Chondrocyte (in vitro differentiated cells): ENCODE measurements around the gene YTHDF1. TPM values are rescaled to one million over a fixed set of nuclear protein-coding genes. Genes with fewer than 3 reads are reported as not detected.
A peak's percentile ranks its signal among the peaks of the same experiment; 100 is the strongest.

ENCODE experiments used
- DNase-seq: peaks from one replicate; pipeline ENCODE4 v3.0.0; 2021; ENCODE audit warnings: mixed read lengths, low spot score
- H3K27ac Mint-ChIP-seq: one replicate; pipeline ENCODE4 v1.8.0; 2021; ENCODE audit warnings: mild to moderate bottlenecking, moderate library complexity, mixed read lengths; ENCODE audit not compliant: unreplicated experiment
- H3K27me3 Mint-ChIP-seq: 2 replicates; pipeline ENCODE4 v1.8.0; 2021; ENCODE audit warnings: low read depth, mixed read lengths
- H3K36me3 Mint-ChIP-seq: 2 replicates; pipeline ENCODE4 v1.8.0; 2021; ENCODE audit warnings: low read depth, mixed read lengths
- H3K4me1 Mint-ChIP-seq: 2 replicates; pipeline ENCODE4 v1.8.0; 2021; ENCODE audit warnings: low read depth, mild to moderate bottlenecking, mixed read lengths
- H3K4me3 Mint-ChIP-seq: one replicate; pipeline ENCODE4 v1.8.0; 2021; ENCODE audit warnings: mild to moderate bottlenecking, moderate library complexity, mixed read lengths; ENCODE audit not compliant: unreplicated experiment
- H3K9me3 Mint-ChIP-seq: 2 replicates; pipeline ENCODE4 v1.8.0; 2021; ENCODE audit warnings: low read depth, mixed read lengths
- microRNA-seq: library from miRNA; unstranded; fragments of <30 nt; microRNA quantifications from one replicate; pipeline ENCODE4 v1.2.0, GENCODE V29; 2020; ENCODE audit warnings: borderline number of aligned reads
- total RNA-seq: library from RNA; stranded (reverse); gene quantifications from 3 replicates; pipeline ENCODE4 v1.2.1, GENCODE V29; 2021
- TF ChIP-seq, protein P1 (sequence below): fragments of 200-600 bp; sonication (generic); IDR thresholded peaks from 2 replicates; pipeline ENCODE4 v1.5.0; 2021; ENCODE audit warnings: antibody characterized with exemption, mild to moderate bottlenecking, moderate library complexity

The YTHDF1 gene
- total RNA-seq, 1 donor from 2014 or later: 39.1 TPM

DNA sequence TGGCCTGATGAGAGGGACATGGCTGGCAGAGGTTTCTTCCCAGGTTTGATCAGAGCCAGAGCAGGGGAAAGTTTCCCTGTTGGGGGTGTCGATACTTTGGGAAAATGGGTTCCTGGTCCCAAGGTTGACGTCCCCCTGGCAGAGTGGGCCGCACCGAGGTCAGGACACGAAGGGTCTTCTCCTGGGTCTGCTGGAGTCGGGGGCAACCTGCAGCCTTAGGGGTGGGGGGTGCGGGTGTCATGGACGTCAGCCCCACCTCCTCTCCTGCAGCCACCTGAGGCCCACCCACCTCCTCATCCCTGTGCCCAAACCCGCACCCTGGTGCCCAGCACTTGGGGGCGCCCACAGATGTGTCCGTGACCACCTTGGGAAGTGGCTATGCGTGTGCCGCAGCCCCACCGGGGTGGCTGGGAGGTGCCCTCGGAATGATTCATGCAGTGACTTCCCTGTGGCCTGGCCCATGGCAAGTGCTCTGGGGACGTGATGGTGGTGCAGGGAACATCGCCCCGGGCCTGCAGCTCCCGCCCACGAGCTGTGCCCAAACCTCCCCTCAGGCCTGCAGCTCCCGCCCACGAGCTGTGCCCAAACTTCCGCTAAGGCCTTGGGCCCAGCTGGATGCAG, 64.9 kb downstream of the YTHDF1 start:
- Mint-ChIP-seq H3K27ac (no peak overlapping the region), H3K4me3 (no peak overlapping the region), H3K27me3 (peaks cover 35% of the 10 kb centered on the region), H3K36me3 (peaks cover 2% of the 10 kb centered on the region), H3K9me3 (peaks cover 15% of the 10 kb centered on the region), H3K4me1 (peaks cover 18% of the 10 kb centered on the region)
- TF ChIP-seq, protein P1, sequence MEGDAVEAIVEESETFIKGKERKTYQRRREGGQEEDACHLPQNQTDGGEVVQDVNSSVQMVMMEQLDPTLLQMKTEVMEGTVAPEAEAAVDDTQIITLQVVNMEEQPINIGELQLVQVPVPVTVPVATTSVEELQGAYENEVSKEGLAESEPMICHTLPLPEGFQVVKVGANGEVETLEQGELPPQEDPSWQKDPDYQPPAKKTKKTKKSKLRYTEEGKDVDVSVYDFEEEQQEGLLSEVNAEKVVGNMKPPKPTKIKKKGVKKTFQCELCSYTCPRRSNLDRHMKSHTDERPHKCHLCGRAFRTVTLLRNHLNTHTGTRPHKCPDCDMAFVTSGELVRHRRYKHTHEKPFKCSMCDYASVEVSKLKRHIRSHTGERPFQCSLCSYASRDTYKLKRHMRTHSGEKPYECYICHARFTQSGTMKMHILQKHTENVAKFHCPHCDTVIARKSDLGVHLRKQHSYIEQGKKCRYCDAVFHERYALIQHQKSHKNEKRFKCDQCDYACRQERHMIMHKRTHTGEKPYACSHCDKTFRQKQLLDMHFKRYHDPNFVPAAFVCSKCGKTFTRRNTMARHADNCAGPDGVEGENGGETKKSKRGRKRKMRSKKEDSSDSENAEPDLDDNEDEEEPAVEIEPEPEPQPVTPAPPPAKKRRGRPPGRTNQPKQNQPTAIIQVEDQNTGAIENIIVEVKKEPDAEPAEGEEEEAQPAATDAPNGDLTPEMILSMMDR: no peak
- DNase-seq: peak; percentile 91

- Mint-ChIP-seq H3K27me3 (peaks cover 36% of the 10 kb centered on the region), H3K4me3 (no peak overlapping the region), H3K27ac (no peak overlapping the region), H3K4me1 (peaks cover 18% of the 10 kb centered on the region), H3K9me3 (peaks cover 15% of the 10 kb centered on the region), H3K36me3 (peaks cover 2% of the 10 kb centered on the region)
- TF ChIP-seq, protein P1: no peak
- DNase-seq: peak; percentile 75
These were observed 65.5 kb downstream of the YTHDF1 start for GRCh38 chr20:63150391-63150898.

- Mint-ChIP-seq H3K4me1 (peaks cover 18% of the 10 kb centered on the region), H3K36me3 (peaks cover 4% of the 10 kb centered on the region), H3K9me3 (peaks cover 15% of the 10 kb centered on the region), H3K27me3 (peaks cover 38% of the 10 kb centered on the region), H3K27ac (peak overlapping the region; percentile 22), H3K4me3 (no peak overlapping the region)
- TF ChIP-seq, protein P1: no peak
- peak; percentile 58 for DNase-seq
These were observed 66.3 kb downstream of the YTHDF1 start for GRCh38 chr20:63149531-63150192.

DNA sequence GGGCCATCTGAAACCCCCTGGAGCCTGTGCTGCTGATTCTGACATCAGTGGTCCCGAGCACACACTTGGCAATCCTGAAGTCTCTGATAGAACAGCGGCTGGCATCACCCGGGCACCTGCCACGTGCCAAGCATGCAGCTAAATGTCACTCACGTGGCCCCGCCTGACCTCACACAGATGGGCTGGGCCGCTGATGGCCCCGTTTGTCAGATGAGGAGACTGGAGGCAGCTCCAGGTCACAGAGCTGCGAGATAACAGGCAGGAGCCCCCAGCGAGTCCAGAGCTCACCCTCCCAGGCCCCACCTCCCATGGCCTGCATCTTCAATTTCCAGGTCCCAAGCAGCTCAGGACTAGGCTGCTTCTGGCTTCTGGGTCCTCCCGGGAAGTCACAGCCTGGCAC, 67.2 kb downstream of the YTHDF1 start:
- DNase-seq: peak; percentile 48
- Mint-ChIP-seq H3K27ac (no peak overlapping the region), H3K36me3 (peaks cover 4% of the 10 kb centered on the region), H3K27me3 (peaks cover 42% of the 10 kb centered on the region), H3K9me3 (peaks cover 15% of the 10 kb centered on the region), H3K4me3 (no peak overlapping the region), H3K4me1 (peaks cover 18% of the 10 kb centered on the region)
- TF ChIP-seq, protein P1: no peak

- Mint-ChIP-seq H3K27me3 (peaks cover 41% of the 10 kb centered on the region), H3K36me3 (peaks cover 4% of the 10 kb centered on the region), H3K9me3 (peaks cover 18% of the 10 kb centered on the region), H3K4me3 (no peak overlapping the region), H3K27ac (no peak overlapping the region), H3K4me1 (peaks cover 18% of the 10 kb centered on the region)
- TF ChIP-seq, protein P1: no peak
- no peak for DNase-seq
These were observed 68.4 kb downstream of the YTHDF1 start for GRCh38 chr20:63147532-63147931.

Small RNA genes lying within 50 kb of the gene (microRNA-seq; reads per million reads assigned to microRNA genes)
- gene MIR124-3 (not detected), gene MIR3196 (not detected)

Other genes with a start within 250 kb of the YTHDF1 start
- not detected in 3 replicates for gene BHLHE23, start 209.2 kb downstream of the YTHDF1 start, total RNA-seq
- gene BIRC7, start 19.8 kb upstream of the YTHDF1 start, total RNA-seq: 0.50 to 0.51 TPM in 2 of 3 replicates, not detected in the other
- gene NKAIN4, start 38.3 kb upstream of the YTHDF1 start, total RNA-seq: 2.2 to 3.1 TPM (median 3.0 TPM) in 3 replicates
- gene ARFGAP1, start 56.7 kb upstream of the YTHDF1 start, total RNA-seq: 117 to 186 TPM (median 124 TPM) in 3 replicates
- 0.21 TPM in 1 of 3 replicates, not detected in the others for gene COL20A1, start 77.1 kb upstream of the YTHDF1 start, total RNA-seq
- gene CHRNA4, start 145.2 kb upstream of the YTHDF1 start, total RNA-seq: not detected in 3 replicates